NCI-H1930 (cell line): Measurements from ENCODE around the gene SLC25A47.
"Not testable (repeated sequence)": the region's sequence is repeated elsewhere in the genome, so short reads cannot be mapped to it uniquely, and the experiment has no call there.

Experiments
- DNase-seq, 2 experiments: peaks; one replicate each; lab custom pipeline; 2025; lab: John Stamatoyannopoulos, UW

The SLC25A47 gene

GRCh38 chr14:100289916-100290606 is 33.1 kb upstream of the SLC25A47 start:
- DNase-seq = no peak

DNA sequence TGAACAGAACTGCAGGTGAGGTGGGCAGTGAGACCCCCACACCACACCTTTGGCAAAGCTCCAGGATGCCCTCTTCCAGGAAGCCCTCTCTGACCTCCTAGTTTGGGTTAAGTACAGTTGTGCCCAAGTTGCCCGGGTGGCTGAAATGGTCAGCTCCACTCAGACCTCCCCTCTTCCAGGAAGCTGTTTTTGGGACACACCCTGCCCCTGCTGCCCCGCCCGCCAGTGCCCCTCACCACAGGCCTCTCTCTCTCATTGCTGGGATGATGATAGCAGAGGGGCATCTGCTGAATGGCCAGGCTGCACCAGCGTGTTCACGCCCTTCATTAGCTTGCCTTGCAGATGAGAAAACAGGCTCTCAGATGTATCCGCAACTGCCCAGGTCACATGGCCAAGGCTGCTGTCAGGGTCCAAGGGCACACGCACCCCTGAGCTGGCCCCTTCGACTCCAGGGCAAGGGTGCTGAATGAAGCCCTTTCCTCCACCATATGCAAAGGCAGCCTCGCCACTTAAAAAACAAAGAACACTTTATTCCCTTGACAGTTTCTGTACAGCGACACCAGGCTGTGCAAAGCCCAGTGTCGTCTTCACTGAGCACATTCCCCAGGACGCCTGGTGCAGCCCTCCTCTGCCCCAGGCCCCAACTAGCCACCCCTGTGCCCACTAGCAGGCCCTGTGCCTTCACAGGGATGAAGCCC is 32.4 kb upstream of the SLC25A47 start:
- no peak for DNase-seq

- no peak for DNase-seq
These were observed 31.6 kb upstream of the SLC25A47 start for GRCh38 chr14:100291305-100292075.

GRCh38 chr14:100292301-100292775 is 30.8 kb upstream of the SLC25A47 start:
- no peak for DNase-seq

DNA sequence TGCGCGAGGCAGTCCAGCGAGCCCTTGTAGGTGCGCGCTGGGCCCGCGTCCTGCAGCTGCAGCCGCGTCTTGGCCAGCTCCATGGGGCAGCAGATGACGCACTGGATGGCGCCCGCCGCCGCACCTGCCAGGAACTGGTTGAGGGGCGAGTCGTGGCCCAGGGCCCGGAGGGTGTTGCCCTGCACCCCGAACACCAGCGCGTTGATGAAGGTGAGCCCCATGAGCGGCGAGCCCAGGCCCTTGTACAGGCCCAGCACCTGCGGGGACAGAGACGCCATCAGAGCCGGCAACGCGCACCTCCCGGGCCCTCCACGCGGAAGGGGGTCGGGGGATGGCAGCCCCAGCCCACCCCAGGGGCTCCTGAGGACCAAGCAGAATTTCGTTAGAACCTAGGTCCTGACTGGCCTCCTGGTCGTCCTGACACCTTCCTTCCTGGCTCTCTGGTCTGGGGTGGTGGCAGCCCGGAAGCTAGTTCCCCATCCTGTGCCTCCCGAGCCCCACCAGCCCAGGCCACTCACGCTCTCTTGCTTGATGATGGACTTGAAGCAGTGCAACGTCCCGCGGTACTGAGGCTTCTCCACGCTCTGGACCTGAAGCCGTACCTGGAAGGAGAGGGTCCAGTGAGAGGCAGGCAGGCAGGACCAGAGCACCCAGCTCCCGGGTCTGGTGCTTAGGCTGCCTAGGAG is 30.2 kb upstream of the SLC25A47 start:
- DNase-seq = no peak

GRCh38 chr14:100293497-100294212 is 29.5 kb upstream of the SLC25A47 start:
- no peak for DNase-seq

DNA sequence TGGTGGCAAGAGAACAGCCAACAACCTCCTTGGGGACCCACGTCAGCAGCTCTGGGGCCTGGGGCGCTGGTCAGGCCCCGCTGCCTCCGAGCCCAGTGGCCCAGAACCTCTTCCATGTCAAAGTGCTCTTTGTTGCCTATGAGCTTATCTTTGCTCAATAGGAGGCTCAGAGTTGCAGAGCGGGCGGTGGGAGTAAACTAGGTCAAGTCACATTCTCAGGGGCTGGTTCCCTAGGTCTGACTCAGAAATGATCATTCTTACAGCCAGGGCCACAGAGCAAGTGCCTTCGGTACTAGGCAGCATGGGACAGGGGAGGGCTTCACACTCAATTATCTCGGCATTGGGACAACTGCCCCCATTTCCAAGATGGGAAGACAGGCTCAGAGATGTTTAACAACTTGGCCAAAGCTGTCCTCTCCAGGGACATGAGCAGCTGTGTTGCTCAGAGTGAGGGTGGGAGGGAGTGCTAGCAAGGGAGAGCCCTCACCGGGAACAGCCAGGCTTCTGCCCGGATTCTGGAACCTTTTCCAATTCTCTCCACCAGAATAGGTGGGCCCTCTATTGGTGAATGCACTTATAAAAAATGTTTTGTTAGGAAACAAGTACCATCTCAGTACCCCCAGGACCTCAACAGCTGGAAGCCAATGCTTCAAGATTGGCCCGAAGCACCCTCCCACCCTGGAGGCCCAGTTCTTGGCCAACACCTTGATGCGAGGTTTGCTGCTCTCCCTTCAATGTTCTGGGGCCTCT is 28.8 kb upstream of the SLC25A47 start:
- no peak for DNase-seq

DNA sequence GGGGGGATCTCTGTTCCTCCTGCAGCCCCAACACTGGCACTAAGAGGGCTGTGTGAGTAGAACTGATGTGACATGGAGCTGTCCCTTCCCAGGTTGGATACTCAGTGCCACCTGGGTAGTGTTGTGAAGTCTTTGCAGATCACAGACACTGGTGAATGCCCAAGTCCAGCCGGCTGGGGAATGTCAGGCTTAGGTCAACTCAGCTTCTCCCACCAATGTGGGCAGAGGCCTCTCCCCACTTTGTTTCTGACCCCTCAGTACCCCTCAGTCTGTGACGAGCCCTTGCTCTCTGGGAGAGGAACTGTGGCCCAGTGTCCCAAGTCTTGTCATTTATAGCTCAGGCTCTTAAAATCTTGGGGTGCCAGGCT is 28.2 kb upstream of the SLC25A47 start:
- no peak for DNase-seq

DNA sequence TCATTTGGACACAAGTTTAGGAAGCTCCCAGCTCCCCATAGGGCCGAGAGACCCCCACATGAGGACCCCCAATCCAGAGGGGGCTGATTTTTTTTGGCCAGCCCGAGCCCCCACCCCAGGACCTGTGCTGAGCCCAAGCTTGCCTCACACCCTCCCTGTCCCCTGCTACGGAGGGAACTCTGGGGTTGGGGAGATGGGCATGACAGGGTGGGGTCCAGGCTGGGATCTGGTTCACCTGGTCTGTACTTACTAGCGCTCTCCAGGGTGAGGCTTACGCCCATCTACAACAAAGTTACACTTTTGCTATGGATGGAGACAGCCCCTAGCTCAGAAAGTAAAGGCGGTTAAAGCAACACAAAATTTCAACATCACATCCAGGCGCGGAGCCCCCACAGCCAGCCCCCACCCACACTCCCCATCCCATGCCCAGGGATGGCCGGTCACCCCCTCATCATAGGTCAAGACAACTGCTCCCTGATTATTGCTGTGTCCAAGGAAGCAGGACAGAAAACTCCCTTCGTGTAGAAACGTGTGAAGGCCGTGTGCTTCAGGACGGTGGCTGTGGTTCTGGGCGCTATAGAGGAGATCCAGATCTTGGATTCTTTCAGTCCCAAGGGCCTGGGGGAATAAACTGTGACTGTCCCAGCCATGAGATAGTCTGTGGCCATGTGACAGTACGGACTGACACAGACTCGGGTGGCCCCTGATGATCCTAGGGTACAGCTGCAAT is 27.6 kb upstream of the SLC25A47 start:
- DNase-seq = no peak

- no peak for DNase-seq
These were observed 27.0 kb upstream of the SLC25A47 start for GRCh38 chr14:100296106-100296651.

GRCh38 chr14:100296729-100297128 is 26.4 kb upstream of the SLC25A47 start:
- DNase-seq = not testable (repeated sequence)

GRCh38 chr14:100297320-100298300 is 25.5 kb upstream of the SLC25A47 start:
- DNase-seq = no peak

DNA sequence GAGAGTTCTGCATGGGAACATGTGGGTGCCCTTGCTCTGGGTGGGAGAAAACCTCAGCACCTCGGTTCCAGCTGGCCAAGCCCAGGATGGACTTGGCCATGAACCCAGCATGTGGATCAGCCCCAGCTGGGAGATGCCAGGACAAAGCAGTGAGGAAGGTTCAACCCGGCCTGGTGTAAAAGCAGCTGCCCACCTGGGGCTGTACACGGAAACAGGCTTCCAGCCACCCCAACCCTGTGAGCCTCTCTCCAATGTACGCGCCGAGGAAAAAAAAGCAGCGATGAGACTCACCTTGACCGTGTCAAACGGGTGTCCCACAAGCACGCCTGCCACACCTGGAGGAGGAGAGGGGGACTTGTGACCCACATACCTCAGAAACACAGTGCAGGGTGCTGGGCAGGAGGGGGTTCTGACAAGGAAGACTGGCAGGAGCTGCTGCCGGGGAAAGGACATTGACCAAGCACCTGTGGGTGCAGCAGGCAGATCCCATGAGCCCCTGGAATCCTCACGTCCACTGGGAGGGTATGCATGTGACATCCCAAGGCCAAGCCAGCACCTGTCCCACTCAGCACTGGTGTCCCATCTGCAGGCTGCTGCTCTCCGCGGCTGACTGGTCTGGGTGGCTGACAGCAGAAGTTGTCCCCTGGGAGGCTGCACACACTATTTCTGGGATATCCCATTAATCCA is 24.4 kb upstream of the SLC25A47 start:
- no peak for DNase-seq

- no peak for DNase-seq
These were observed 23.9 kb upstream of the SLC25A47 start for GRCh38 chr14:100299238-100299560.

GRCh38 chr14:100302616-100303015 is 20.5 kb upstream of the SLC25A47 start:
- no peak for DNase-seq

DNA sequence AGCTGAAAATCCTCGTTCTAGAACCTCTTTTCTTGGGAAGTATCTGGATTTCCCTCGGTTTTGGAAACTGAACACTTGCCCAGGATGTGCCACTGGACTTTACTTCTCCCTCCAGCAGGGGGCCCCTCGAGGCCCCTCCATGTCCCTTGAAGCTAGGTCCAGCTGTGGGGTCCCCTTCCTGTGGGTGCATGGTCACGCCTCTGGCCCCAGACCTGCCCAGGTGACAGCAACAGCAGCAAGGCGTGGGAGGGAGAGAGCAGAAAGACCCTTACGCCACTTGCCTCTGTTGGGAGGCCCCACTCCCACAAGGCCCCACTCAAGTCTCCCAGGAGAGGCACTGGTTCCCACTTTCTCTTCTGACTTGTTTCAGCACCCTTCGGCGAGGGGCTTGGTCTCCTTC is 20.0 kb upstream of the SLC25A47 start:
- DNase-seq = no peak

DNA sequence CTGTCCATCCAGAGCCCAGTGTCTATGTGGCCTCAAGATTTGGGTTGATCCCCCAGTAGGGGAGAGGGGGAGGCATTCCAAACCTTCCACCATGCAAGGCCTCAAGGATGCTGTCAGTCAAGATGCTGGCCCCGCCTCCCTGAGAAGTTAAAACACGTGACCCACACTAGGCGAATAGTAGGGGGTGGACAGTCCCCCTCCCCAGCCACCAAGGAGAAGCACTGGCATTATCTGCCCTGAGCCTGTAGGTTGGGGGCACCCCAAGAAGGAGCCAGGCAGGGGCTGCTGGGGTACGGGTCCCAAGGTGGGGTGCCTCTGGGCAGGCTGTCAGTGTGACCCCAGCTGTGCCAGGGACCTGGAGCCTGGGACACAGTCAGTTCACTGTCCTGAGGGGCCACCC is 19.2 kb upstream of the SLC25A47 start:
- DNase-seq = no peak

DNA sequence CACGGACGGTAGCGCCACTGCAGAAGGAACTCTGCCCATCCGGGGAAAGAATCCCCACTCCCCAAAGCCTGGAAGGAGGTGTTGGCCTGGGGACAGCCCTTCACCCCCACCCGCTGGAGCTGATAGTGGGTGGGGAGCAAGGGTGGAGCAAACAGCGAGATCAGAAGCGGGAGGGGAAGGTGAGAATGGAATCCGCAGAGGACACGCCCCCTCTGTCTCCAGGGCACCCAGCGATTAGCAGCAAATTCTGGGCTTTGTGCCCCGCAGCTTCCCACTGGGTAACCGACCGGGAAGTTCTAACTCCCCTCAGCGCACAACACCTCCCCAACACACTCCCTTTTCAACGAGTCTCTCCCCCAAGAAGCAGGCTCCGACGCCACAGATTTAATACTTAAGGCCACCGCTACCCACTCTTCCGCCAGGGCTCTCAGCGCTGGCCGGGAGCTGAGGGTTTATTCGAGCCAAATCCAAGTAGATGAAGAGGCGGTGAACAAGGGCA is 18.3 kb upstream of the SLC25A47 start:
- no peak for DNase-seq
